NT2/D1 (cell line): ENCODE results near the gene CABP4.
A peak's percentile ranks its signal among the peaks of the same experiment; 100 is the strongest.
"Not testable (repeated sequence)": the region's sequence is repeated elsewhere in the genome, so short reads cannot be mapped to it uniquely, and the experiment has no call there.

Experiments used
- DNase-seq: peaks from one replicate; pipeline ENCODE4 v3.0.0-alpha.2; 2011; ENCODE audit warnings: low read depth, low spot score
- H3K27me3 ChIP-seq: 2 replicates; pipeline ENCODE4 v1.6.0; 2011; ENCODE audit warnings: mild to moderate bottlenecking; ENCODE audit not compliant: insufficient read length, insufficient read depth
- H3K36me3 ChIP-seq: 2 replicates; pipeline ENCODE4 v1.6.1; 2011; ENCODE audit warnings: mild to moderate bottlenecking, low read length, mixed read lengths; ENCODE audit not compliant: insufficient read depth, insufficient read length
- H3K4me1 ChIP-seq: 2 replicates; pipeline ENCODE4 v1.5.1; 2011; ENCODE audit not compliant: insufficient read depth, insufficient read length
- H3K4me3 ChIP-seq: 2 replicates; pipeline ENCODE4 v1.5.1; 2011; ENCODE audit warnings: low read depth; ENCODE audit not compliant: insufficient read length
- H3K9ac ChIP-seq: 2 replicates; pipeline ENCODE4 v1.6.0; 2011; ENCODE audit warnings: low read depth; ENCODE audit not compliant: insufficient read length
- H3K9me3 ChIP-seq: 2 replicates; pipeline ENCODE4 v1.5.1; 2011; ENCODE audit warnings: mild to moderate bottlenecking, low read length; ENCODE audit not compliant: insufficient read depth
- SUZ12 ChIP-seq: IDR thresholded peaks from 2 replicates; pipeline ENCODE4 v1.6.1; 2011; ENCODE audit not compliant: insufficient read length, insufficient read depth; ENCODE audit errors: extremely low read depth
- YY1 ChIP-seq: IDR thresholded peaks from 2 replicates; pipeline ENCODE4 v1.6.1; 2011; ENCODE audit not compliant: insufficient read length, insufficient read depth
- ZNF274 ChIP-seq: IDR thresholded peaks from 2 replicates; pipeline ENCODE4 v1.6.1; 2011; ENCODE audit warnings: mild to moderate bottlenecking, low read depth, low read length

CABP4 gene

DNA sequence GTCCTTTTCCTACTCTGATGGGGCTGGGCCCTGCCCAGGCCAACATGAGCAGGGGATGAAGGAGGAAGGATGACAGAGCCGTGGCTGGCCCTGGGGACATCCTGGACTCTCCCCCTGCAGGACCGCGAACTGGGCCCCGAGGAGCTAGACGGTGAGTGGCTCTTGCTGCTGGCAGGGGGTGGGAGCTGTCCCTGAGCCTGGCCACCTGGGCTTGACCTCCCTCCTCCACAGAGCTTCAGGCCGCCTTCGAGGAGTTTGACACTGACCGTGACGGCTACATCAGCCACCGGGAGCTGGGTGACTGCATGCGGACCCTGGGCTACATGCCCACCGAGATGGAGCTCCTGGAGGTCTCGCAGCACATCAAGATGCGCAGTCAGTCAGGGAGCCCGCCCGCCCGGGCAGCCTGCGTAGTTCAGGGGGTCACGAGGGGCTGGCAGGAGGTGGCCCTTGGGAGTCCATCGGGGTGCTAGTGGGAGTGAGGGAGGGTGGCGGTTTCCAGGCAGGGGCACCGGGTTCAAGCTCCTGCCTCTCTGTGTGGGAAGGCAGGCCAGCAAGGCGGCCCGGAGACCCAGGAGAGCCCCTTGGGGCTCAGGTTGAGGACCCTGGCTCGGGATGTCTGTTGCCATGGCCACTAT is 1.0 kb downstream of the CABP4 start:
- H3K36me3 ChIP-seq = no peaks in the 10 kb centered on the region
- H3K9ac ChIP-seq = peak overlapping the region; percentile 62
- no peak for TF ChIP-seq ZNF274
- TF ChIP-seq SUZ12 = no peak
- no peak for TF ChIP-seq YY1
- H3K27me3 ChIP-seq = peaks cover 6% of the 10 kb centered on the region
- H3K9me3 ChIP-seq = no peaks in the 10 kb centered on the region
- no peak overlapping the region for H3K4me3 ChIP-seq
- no peak for DNase-seq
- H3K4me1 ChIP-seq = peaks cover 9% of the 10 kb centered on the region

DNA sequence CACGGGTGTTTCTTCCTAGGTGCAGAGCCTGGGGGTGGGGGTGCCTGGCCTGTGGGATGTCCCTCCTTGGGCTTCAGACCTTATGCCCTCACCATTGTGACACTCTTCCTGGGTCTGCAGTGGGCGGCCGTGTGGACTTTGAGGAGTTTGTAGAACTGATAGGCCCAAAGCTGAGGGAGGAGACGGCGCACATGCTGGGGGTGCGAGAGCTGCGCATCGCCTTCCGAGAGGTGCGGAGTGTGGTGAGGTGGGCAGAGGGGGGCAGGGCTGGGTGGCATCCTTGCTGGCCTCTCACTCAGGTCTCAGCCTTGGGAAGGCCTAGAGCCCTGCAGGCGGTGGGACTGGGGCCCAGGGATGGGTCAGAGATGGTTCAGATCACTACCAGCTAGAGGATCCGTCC is 2.3 kb downstream of the CABP4 start:
- Histone ChIP-seq H3K4me3 (no peak overlapping the region), H3K9ac (no peak overlapping the region), H3K4me1 (peaks cover 9% of the 10 kb centered on the region), H3K36me3 (no peaks in the 10 kb centered on the region), H3K27me3 (no peaks in the 10 kb centered on the region), H3K9me3 (no peaks in the 10 kb centered on the region)
- TF ChIP-seq YY1 (no peak), ZNF274 (no peak), SUZ12 (no peak)
- DNase-seq = no peak

DNA sequence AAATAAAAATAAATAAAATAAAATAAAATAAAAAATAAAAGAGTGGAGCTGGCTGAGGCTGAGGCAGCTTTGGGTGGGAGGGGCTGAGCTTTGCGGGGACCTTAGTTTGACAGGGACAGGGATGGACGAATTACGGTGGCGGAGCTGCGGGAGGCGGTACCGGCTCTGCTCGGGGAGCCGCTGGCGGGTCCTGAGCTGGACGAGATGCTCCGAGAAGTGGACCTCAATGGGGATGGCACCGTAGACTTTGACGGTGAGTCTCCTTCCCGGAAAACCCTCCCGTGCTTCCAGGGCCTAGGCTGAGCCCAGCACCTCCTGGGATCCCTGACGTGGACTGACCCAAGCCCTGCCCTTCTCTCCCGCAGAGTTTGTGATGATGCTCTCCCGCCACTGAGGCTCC is 3.1 kb downstream of the CABP4 start:
- TF ChIP-seq SUZ12 = no peak
- TF ChIP-seq YY1 = no peak
- no peak overlapping the region for H3K9ac ChIP-seq
- no peak for DNase-seq

DNA sequence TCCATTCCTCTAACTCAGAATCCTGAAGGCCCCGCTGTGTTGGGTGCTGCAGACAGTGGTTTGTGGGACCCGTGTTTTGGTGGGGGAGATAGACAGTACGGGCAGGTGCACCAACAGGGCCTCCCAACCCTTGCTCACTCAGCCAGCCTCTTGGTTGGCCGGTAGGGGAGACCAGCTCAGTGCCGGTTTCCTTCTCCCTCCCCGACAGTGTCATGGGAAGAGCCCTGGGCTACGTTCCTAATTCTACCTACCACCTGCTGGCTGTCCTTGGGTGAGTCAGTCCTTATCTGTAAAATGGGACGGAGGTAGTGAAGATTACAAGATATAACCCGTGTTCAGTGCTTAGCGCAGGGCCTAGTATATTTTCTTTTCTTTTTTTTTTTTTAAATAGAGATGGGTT is 8.0 kb downstream of the CABP4 start:
- Histone ChIP-seq H3K9ac (no peak overlapping the region), H3K36me3 (no peaks in the 10 kb centered on the region), H3K27me3 (no peaks in the 10 kb centered on the region), H3K4me1 (peaks cover 29% of the 10 kb centered on the region), H3K4me3 (no peak overlapping the region), H3K9me3 (no peaks in the 10 kb centered on the region)
- no peak for TF ChIP-seq ZNF274
- TF ChIP-seq YY1 = no peak
- TF ChIP-seq SUZ12 = no peak
- DNase-seq = no peak

More for the DNA sequence above, 3.1 kb downstream of the CABP4 start:
- Histone ChIP-seq H3K4me1 (peaks cover 10% of the 10 kb centered on the region), H3K9me3 (no peaks in the 10 kb centered on the region), H3K36me3 (no peaks in the 10 kb centered on the region), H3K4me3 (no peak overlapping the region), H3K27me3 (no peaks in the 10 kb centered on the region)

DNA sequence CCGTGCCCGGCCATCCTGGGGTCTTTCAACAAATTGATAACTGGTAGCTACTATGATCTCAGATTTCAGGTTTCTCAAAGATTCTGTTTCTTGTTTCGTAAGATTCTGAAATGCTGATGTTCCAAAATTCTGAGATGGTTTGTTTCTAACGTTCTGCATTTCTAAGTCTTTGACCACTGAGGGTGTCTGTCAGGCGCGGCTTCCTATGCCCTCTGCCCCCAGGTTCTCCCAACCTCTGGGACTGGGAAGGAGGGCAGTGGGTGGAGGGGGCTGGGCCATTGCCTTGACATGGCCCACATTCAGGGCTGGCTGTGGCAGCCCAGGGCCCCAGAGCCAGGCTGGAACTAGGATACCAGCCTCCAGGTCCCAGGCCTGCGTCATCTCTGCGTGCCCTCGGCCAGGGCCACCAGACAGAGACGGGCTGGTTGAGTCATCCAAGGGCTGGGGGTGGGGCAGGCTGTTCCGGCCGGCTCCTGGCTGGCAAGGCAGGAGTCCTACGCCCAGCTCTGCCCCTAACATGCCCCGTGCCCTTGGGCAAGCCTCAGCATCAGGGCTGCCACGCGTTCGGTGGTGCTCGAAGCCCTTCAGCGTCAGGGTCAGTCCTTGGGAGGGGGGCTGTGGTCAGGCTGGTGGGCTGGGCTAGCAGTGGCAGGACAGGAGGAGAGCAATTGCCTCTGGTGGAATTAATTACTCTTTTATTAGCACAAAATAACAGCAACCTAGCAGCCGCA is 8.7 kb downstream of the CABP4 start:
- Histone ChIP-seq H3K36me3 (no peaks in the 10 kb centered on the region), H3K4me1 (peaks cover 31% of the 10 kb centered on the region), H3K9ac (peak overlapping the region; percentile 79), H3K27me3 (no peaks in the 10 kb centered on the region), H3K4me3 (peak overlapping the region; percentile 40), H3K9me3 (no peaks in the 10 kb centered on the region)
- TF ChIP-seq YY1 (no peak), SUZ12 (no peak), ZNF274 (no peak)
- DNase-seq = no peak

DNA sequence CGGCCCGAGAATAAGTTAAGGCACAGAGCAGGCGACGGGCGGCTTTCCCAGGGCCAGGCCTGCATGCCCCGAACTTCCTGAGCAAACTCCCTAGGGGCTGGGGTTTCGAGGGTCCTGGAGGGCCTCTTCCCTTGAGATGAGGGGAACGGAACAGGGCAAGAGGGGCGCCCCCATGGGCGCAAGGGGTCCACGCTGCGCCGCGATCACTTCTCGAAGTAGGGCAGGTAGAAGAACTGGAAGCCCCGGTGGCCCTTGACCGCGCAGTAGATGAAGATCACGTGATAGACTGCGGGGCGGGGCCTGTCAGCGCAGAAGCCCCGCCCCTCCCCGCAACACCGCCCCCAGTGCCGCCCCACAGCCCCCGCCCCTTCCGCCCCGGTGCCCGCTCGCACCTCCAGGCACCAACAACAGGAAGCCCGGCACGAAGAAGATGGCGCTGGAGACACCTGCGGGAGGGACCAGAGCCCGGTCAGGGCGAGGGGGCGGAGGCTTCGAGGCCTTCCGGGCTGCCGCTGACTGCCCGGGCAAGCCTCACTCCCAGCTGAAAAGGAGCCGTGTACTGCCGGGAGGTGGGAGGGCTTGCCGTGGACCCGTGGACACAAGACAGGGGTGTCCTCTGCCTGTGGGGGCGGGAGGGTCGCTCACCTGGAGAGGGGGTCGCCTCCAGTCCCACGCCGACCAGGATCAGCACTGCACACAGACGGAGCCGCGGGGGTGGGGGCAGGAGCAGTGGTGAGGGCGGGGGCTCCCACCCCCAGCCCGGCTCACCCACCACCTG is 9.4 kb downstream of the CABP4 start:
- DNase-seq = peak; percentile 87
- Histone ChIP-seq H3K4me1 (peaks cover 31% of the 10 kb centered on the region), H3K27me3 (no peaks in the 10 kb centered on the region), H3K9me3 (no peaks in the 10 kb centered on the region), H3K36me3 (no peaks in the 10 kb centered on the region), H3K4me3 (peak overlapping the region; percentile 81), H3K9ac (peak overlapping the region; percentile 94)
- TF ChIP-seq ZNF274 = no peak
- peak; percentile 39 for TF ChIP-seq YY1

DNA sequence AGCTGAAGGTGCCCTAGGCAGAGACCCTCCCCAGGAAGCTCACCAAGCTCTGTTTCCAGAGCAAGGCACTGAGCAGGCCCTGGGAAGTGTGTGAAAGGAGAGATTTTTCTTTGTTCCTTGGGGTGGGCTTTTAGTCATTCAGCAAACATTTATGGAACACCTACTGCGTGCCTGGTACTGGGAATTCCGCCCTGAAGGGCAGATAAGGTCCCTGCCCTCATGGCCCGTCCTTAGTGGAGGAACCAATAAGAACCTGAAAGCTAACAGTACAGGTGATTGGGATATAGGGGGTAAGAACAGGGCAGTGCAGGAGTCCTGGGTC is 10.0 kb downstream of the CABP4 start:
- no peak for DNase-seq
- Histone ChIP-seq H3K4me1 (peaks cover 29% of the 10 kb centered on the region), H3K9ac (peak overlapping the region; percentile 94), H3K36me3 (no peaks in the 10 kb centered on the region), H3K27me3 (no peaks in the 10 kb centered on the region), H3K9me3 (no peaks in the 10 kb centered on the region), H3K4me3 (peak overlapping the region; percentile 81)
- TF ChIP-seq YY1 (no peak), ZNF274 (no peak), SUZ12 (no peak)

DNA sequence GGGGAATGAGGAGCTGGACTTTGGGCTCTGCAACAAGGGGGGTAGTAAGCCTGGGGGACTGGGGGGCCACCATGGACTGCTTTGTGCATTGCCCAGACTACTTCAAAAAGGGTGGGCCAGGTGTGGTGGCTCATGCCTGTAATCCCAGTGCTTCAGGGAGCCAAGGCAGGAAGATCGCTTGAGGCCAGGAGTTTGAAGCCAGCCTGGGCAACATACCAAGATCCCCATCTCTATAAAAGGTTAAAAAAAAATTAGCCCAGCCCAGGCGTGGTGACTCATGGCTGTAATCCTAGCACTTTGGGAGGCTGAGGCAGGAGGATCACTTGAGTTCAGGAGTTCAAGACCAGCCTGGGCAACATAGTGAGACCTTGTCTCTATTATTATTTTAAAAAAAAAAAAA is 10.4 kb downstream of the CABP4 start:
- H3K4me3 ChIP-seq = peak overlapping the region; percentile 81
- H3K9ac ChIP-seq = peak overlapping the region; percentile 94
- peaks cover 30% of the 10 kb centered on the region for H3K4me1 ChIP-seq
- not testable (repeated sequence) for DNase-seq, H3K9me3 ChIP-seq, H3K27me3 ChIP-seq, H3K36me3 ChIP-seq
